GM21526 (cell line): Measurements from ENCODE around the gene CCM2.
"Not testable (repeated sequence)": the region's sequence is repeated elsewhere in the genome, so short reads cannot be mapped to it uniquely, and the experiment has no call there.

ENCODE experiments used
- ATAC-seq: cut with Tn5 transposase; IDR thresholded peaks from one replicate; pipeline ENCODE4 v1.9.1; 2021; ENCODE audit warnings: moderate library complexity; ENCODE audit not compliant: unreplicated experiment, low FRiP score

The CCM2 gene

DNA sequence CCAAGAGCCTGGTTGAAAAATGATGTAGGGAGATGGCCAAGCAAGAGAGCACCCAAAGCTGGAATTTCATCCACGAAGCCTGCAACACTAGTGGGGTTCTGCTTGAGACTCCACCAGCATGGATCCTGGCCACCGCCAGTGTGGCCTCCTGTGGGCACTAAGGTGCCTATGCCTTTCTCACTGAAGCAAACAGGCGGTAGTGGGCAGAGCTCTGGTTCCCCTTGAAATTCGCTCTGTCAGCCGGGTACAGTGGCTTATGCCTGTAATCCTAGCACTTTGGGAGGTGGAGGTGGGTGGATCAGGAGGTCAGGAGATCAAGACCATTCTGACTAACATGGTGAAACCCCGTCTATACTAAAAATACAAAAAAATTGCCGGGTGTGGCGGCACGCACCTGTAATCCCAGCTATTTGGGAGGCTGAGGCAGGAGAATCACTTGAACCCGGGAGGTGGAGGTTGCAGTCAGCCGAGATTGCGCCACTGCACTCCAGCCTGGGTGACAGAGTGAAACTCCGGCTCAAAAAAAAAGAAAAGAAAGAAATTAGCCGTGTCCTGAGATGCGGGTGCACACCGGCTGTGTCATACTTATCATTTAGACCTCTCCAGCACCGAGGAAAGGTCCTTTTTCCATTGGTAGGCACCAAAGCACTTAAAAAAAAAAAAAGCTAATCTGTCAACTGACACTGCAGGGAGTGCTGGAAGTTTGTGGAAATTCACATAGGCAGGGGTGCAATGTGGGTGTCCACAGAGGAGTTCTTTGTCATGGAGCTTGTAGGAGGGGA, 28.3 kb downstream of the CCM2 start:
- no peak for ATAC-seq

DNA sequence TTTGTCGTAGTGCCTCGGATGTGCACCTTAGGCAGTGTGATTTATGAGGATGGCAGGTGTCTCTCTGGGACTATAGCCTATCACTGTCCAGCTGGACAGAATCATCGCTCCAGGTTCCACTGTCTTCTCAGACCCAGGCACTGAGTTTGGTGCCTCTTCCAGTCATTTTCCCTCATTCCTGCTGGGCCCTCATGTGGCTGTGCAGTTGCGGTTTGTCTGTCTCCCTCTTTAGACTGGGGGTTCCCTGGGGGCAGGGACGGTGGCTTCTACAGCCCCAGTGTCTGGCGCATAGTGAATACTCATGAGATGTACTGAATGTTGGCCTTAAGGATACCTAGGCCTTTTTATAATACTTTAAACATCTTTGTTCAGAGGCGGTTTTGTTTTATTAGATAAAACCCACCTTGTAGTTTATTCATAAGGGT, 28.9 kb downstream of the CCM2 start:
- no peak for ATAC-seq

DNA sequence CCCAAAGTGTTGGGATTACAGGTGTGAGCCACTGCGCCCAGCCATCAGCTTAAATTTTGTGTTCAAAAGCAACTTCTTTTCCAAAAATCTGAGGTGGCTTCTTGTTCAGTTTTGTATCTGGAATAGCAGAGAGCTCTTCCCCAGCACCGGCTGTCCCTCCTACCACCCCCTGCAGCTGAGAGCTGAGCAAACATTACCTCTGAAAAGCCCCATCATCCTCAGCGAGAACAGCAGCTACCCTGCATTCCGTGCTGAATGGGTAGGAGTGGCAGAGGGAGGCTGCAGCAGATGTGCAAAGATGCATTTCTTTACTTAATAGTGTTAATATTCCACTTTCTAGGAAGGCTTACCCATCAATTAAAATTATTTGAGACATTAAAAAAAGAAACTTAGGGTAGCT, 31.8 kb downstream of the CCM2 start:
- ATAC-seq = no peak

DNA sequence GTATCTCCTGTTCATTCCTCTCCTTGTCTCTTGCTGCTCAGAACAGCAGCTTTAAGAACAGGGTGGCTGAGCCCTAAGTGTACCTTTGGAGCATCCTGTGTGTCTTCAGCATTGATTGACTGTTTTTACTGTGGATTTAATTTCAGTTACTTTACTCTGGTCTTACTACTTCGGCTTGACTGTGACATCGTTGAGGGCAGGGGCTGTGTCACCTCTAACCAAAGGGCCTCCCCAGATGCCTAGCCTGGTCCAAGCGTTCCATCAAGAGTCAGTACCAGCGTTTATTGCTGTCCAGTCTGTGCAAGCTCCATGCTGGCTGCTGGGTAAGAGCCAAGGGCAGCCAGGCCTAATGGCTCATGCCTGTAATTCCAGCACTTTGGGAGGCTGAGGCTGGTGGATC, 32.4 kb downstream of the CCM2 start:
- ATAC-seq = no peak

DNA sequence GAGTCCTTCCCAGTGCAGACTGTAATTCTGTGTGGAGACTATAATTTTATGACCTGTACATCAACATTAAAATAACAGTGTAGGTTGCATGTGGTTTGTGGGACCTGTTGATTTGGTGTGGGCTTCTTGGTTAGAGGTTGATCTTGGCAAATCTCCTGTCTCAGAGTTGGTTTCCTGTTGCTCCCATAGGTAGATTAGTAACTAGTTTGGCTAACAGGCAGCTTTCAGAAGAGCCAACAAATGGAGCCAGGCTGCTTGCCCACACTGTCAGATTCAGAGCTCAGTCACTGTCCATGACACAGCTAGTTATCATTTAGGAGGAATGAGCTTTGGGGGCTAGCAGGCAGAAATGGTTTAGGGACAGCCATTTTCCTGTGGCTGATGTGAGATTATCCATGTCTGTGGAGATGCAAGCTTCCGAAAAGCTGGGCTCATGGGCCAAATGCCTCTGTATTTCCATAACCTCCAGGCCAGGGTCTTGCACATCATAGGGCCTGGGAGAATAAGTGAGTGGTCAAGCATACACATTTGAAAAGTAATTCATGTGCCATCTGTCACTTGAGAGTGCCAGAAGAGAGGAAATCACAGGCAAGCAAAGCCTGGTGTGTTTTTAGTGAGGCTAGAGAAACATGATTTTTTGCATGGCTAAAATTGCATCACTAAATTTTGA, 33.4 kb downstream of the CCM2 start:
- ATAC-seq = no peak

DNA sequence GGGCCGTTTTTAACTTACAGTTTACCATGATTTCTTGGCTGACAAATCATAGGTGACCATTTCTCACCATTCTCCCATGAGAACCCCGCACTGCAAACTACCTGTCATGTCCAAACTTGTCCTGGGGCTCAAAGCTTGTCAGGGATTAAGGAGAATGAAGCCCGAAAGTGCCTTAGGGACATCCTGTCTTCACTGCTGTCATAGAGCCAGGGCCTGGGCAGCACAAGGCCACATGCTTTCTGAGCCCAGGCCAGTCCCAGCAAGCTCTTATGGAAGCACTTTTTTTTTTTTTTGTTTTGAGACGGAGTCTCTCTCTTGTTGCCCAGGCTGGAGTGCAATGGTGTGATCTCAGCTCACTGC, 33.9 kb downstream of the CCM2 start:
- ATAC-seq = no peak

DNA sequence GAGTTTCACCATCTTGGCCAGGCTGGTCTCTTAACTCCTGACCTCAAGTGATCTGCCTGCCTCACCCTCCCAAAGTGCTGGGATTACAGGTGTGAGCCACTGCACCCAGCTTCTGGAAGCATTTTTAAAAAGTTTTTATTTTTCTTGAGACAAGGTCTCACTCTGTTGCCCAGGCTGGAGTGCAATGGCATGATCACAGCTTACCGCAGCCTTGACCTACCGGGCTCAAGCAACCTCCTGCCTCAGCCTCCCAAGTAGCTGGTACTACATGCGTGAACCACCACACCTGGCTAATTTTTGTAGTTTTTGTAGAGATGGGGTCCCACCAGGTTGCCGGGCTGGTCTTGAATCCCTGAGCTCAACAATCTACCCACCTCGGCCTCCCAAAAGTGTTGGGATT, 34.7 kb downstream of the CCM2 start:
- not testable (repeated sequence) for ATAC-seq

DNA sequence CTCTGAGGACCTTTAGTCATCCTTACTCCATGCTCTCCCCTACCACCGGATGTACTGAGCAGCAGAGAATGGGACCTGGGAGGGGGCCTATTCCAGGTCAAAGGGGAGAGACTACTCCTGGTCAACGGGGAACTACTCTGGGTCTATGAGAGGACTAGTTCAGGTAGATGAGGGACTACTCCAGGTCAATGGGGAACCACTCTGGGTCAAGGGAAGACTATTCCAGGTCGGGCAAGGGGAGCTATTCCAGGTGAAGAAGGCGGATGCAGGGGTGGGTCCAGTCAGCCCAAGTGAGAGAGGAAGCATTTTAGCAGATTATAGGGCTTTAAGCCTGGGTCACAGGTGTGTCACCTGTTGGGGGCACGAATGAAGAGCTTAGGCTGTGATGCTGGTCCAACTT, 35.4 kb downstream of the CCM2 start:
- no peak for ATAC-seq

DNA sequence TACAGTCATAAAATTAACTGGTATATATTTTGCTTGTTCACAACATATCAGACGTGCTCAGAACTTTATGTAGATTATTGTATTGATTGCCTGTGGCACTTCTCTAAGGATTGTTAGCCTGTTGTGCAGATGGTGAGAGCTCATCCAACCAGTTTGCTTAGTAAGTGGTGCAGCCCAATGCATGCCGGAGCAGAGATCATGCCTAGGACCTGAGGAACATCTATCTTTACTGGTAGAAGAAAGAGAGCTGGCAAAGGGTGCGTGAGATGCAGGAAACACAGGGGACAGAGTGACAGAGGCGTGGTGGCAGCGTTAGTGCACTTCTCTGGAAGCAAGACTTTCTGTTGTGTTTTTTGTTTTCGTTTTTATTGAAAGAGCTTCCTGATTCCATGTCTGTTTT, 35.9 kb downstream of the CCM2 start:
- ATAC-seq = no peak

DNA sequence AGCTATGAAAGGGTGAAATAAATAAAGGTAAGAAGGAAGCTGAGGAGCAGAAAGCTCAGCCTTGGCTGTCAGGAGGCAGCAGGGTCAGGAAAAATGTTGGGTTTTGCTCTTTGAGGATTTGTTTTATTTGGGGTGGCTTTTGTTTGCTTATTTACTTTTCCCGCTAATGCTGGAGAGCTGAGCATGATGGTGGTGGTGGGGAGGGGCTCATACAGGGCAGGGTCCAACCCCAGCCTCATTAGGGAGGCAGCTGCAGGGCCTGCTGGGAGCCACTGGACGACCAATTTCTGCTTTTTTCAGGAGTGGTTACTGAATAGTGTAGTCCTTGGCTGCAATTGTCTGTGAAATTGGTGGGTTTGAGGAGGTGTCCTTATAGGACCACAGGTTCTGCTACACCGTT, 36.3 kb downstream of the CCM2 start:
- no peak for ATAC-seq

DNA sequence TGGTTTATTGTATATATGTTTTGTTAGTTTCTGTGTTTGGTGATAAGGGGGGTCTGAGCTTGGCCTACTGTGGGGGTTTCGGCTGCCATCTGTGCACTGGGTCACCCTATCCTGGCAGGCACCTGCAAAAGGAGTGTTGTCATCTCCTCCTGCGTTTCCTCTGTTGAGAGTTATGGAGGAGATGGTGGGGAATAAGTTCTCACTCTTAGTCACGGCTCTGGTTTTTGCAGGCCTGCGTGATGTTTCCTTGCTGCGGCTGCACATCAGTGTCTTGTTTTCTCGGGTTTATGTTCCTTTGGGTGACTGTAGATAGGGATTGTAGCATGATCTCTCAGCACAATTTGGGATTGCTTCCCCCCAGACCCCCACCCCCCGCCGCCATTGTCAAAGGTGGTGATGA, 36.8 kb downstream of the CCM2 start:
- ATAC-seq = no peak

DNA sequence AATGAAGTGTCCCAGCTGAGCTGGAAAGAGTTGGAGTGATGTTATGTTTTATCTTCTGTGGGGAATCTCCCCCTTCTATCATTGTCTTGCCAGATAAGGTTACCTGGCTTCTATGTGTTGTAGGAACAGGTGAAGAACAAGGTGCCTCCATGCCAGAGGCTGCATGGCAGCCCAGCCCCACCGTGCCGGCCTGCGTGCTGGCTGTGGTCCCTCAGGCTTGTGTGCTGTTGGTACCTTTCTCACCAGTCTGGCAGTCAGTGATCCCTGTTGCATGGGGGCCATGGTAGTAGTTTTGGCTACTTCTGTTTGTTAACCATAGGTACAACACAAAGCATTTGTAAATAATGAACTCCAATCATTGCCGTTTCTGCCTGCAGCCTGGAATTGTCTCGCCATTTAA, 37.9 kb downstream of the CCM2 start:
- ATAC-seq = no peak

DNA sequence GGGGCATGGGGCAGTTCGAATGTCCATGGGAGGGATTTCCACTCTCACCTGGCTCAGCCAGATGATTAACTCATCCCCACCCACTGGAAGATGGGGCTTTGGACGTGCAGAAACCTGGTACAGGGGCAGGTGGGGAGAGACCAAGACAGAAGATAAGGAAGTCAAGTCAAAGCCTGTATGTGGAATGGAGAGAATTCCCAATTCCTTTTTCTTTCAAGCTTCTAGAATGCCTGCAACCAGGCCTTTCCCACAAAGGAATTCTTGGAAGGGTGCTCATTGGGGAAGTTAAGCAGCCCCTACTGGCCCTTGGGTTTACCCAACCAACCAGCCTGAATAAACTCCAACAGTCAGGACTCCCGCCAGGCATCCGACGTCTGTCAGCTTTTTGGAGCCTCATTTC, 39.1 kb downstream of the CCM2 start:
- no peak for ATAC-seq

DNA sequence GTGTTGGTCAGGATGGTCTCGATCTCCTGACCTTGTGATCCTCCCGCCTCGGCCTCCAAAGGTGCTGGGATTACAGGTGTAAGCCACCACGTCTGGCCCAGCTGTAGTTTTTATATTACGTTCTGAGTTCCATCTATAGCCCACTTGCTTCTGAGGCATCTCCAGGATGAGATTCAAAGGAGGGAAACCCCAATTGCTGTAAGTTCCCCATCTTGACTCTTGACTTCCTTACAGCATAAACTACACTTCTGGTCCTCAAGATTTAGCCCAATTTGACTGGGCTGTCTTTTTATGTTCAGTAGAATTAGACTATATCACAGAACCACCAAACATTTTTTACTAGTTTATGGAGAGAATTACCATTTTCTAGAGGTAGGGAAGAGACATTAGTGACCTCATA, 44.3 kb downstream of the CCM2 start:
- no peak for ATAC-seq

DNA sequence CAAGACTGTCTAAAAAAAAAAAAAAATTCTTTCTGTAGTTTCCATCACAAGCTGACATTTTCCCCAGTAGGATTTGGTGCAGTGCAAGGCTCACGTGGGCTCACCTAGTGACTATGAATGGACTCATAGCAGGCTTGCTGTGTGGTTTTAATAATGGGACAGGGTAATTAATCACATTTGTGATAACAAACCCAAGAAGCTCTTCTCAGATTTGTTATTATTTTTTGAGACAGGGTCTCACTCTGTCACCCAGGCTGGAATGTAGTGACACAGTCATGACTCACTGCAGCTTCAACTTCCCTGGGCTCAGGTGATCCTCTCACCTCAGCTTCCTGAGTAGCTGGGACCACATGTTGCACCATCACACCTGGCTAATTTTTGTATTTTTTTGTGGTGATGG, 48.7 kb downstream of the CCM2 start:
- ATAC-seq = no peak

DNA sequence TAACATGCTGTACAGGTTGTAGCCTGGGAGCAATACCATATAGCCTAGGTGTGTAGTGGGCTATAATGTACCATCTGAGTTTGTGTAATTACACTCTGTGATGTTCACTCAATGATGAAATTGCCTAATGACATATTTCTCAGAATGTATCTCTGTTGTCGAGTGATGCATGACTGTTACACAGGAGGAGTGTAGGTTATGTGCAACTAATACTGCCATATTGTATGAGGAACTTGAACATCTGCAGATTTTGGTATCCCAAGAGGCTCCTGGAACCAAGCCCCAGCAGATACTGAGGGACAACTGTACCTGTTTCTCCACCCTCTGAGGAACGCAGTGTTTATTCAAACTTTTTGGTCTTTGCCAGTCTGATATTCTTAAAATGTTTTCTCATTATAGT, 50.2 kb downstream of the CCM2 start:
- ATAC-seq = no peak

DNA sequence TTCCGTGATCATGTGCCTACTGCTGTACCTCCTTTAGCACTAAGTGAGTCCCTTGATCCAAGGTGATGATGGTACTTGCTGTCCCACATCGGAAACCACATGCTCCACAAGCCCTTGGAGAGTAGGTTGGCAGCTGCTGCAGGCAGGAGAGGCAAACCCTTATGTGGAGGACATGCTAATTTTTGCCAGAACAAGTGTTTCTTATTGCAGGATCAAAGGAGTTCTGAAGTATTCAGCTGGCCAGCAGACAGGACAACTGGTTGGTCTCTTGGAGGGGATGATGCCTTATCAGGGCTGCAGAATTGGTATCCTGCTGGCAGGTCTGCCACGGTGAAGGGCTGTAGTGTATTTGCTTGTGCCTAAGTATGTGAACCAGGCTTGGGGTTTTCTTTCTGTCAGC, 52.0 kb downstream of the CCM2 start:
- ATAC-seq = no peak

DNA sequence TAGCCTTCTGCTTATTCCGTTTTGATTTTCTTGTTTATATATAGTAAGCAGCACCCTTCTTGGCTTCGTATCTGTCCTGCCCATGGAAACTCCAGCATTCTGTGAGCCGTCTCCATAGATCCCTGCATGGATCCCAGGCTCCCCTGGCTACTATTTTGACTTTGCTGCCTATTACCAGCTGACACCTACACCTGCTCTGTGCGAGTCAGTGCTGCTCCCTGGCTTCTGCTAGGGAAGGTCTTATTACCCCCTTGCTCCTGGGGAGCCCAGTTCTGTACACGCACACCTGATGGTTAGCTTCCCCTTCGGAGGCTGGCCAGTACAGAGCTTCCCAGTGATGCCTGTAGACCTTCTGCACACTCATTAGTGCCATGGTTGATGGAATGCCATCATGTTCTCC, 53.4 kb downstream of the CCM2 start:
- ATAC-seq = no peak

DNA sequence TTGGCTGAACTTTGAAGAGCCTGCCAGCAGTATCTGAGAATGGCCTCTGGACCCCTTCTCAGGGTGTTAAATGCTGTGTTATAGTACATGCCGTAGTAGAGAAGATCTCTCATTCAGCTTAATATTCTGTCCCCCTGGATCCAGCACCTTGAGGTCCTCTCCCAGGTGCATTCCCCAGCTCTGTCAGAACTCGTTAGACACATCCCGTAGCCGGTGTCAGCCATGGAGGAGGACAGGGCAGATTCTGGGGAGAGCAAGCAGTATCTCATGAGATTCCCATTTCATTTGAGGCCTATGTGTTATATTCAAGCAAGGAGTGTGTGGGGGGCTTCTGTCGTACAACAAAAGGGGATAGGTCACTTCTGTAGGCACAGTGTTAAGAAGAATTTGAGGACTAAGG, 53.9 kb downstream of the CCM2 start:
- no peak for ATAC-seq

DNA sequence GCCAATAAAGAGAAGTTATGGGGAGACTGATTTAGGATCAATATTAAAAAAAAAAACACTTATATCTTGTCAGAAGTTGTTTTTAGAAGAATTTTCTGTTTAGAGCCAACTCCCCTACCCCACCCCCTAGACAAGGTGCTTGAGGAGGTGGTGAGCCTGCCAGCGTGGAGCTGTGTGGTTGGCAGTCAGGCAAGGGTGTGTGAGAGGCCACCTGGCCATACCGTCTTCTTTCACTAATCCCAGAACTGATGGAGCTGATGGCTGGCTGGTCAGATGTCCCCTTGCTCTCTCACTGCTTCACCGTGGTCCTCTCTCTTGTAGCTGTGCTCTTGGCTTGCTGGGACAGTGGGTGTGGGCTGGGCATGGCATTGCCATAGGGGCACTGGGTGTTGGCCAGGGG, 54.4 kb downstream of the CCM2 start:
- ATAC-seq = no peak

DNA sequence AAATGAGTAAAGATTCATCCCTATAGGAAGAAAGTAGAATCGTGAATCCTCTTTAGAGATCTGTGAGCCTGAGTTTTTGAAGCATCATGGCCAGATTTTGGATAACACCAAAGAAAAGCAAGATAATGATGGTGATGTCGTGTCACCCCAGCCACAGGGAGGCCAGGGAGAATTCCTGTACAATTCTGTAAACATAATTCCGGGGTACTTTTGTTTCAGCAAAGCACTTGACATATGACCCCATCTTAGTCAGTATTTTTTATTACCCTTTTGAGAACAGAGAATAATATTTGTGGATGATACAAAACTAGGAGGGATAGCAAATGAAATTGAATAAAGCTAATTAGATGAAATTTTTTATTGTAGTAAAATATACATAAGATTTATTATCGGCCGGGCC, 55.0 kb downstream of the CCM2 start:
- ATAC-seq = no peak

DNA sequence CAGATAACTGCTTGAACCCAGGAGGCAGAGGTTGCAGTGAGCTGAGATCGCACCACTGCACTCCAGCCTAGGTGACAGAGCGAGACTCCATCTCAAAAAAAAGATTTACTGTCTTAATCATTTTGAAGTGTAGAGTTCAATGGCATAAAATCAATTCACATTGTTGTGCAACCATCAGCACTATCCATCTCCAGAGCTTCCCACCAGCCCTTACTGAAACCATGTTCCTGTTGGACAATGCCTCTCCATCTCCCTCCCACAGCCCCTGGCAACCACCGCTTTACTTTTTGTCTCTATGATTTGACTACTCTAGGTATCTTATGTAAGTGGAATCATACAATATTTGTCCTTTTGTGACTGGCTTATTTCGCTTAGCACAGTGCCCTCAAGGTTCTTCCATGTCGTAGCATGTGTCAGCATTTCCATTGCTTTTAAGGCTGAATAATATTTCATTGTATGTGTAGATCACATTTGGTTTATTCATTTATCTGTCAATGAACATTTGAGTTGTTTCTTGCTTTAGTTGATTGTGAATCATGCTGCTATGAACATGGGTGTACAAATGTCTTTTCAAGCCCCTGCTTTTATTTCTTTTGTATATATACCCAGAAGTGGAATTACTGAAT, 55.7 kb downstream of the CCM2 start:
- ATAC-seq = no peak
